Osteoblast (primary cell): Measurements from ENCODE around the gene RAMP1. TPM values are rescaled to one million over a fixed set of nuclear protein-coding genes. Genes with fewer than 3 reads are reported as not detected.
A peak's percentile ranks its signal among the peaks of the same experiment; 100 is the strongest.

Experiments
- DNase-seq: peaks from one replicate; pipeline ENCODE4 v3.0.0; 2011; ENCODE audit warnings: low spot score, mixed read lengths; ENCODE audit not compliant: insufficient read length; ENCODE audit errors: missing footprints
- H2AFZ ChIP-seq: 2 replicates; pipeline ENCODE4 v1.6.0; 2011; ENCODE audit warnings: mild to moderate bottlenecking, low read length
- H3K27ac ChIP-seq: 2 replicates; pipeline ENCODE4 v1.5.1; 2011; ENCODE audit warnings: mild to moderate bottlenecking, low read depth, low read length, moderate library complexity
- H3K27me3 ChIP-seq: 2 replicates; pipeline ENCODE4 v1.6.0; 2012; ENCODE audit warnings: mild to moderate bottlenecking, control low read depth, inconsistent platforms, low read length, moderate library complexity; ENCODE audit not compliant: insufficient read depth
- H3K36me3 ChIP-seq: 2 replicates; pipeline ENCODE4 v1.5.1; 2011; ENCODE audit warnings: mild to moderate bottlenecking, low read length, control low read depth, moderate library complexity; ENCODE audit not compliant: insufficient read depth
- H3K4me1 ChIP-seq: 2 replicates; pipeline ENCODE4 v1.5.1; 2011; ENCODE audit warnings: mild to moderate bottlenecking, low read length, control low read depth, moderate library complexity; ENCODE audit not compliant: insufficient read depth
- H3K4me2 ChIP-seq: 2 replicates; pipeline ENCODE4 v1.6.0; 2011; ENCODE audit warnings: mild to moderate bottlenecking, low read length; ENCODE audit not compliant: insufficient read depth
- H3K4me3 ChIP-seq: fragments of 200-600 bp; sonication (generic); 3 replicates; pipeline ENCODE4 v1.5.1; 2012; ENCODE audit warnings: mild to moderate bottlenecking, low read length, inconsistent platforms; ENCODE audit not compliant: insufficient read depth
- H3K79me2 ChIP-seq: 2 replicates; pipeline ENCODE4 v1.6.0; 2012; ENCODE audit warnings: mild to moderate bottlenecking, low read length, control low read depth, inconsistent platforms; ENCODE audit not compliant: insufficient read depth
- H3K9me3 ChIP-seq: 2 replicates; pipeline ENCODE4 v1.5.1; 2011; ENCODE audit warnings: low read depth, low read length, control low read depth
- H4K20me1 ChIP-seq: 2 replicates; pipeline ENCODE4 v1.6.0; 2012; ENCODE audit warnings: mild to moderate bottlenecking, low read length, control low read depth; ENCODE audit not compliant: insufficient read depth
- total RNA-seq: library from RNA; depleted of rRNA; stranded (reverse); fragments of >200 nt; gene quantifications from 2 replicates; pipeline ENCODE4 v1.2.3, GENCODE V29; 2012
- TF ChIP-seq, protein P1 (sequence below): IDR thresholded peaks from 2 replicates; pipeline ENCODE4 v1.5.1; 2011; ENCODE audit warnings: mild to moderate bottlenecking, low read depth, low read length, moderate library complexity; ENCODE audit errors: extremely low read depth

RAMP1 gene
- total RNA-seq, 1 donor: 1.8 TPM

DNA sequence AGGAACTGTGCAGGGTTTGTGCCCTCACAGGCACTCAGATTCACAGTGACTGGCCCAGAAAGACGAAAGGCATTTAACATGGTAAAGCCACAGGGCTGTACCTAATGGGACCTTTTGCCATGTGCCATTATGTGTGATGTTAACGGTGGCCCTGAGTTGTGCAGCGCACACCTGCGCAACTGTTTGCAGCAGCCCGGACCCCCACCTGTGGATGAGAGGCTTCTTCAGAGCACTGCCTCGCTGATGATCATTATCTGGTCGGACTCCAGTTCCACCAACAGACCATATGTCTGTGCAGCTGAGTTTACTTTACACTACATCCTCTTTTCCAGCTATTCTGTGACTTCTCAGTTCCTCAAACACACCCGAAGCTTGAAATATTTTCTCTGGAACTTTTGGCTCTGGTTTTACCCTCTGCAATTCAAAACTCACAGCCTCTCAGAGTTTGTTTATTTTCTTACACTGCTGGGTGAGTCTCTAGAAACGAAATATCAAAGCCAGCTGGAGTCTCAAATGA, 71.8 kb downstream of the RAMP1 start:
- Histone ChIP-seq H3K36me3 (no peaks in the 10 kb centered on the region), H3K27me3 (no peaks in the 10 kb centered on the region), H3K4me1 (peaks cover 6% of the 10 kb centered on the region), H3K79me2 (no peaks in the 10 kb centered on the region), H3K27ac (no peak overlapping the region), H3K4me2 (no peak overlapping the region), H3K4me3 (no peak overlapping the region), H3K9me3 (peaks cover 3% of the 10 kb centered on the region), H4K20me1 (no peaks in the 10 kb centered on the region), H2AFZ (no peak overlapping the region)
- peak; percentile 83 for DNase-seq
- TF ChIP-seq, protein P1, sequence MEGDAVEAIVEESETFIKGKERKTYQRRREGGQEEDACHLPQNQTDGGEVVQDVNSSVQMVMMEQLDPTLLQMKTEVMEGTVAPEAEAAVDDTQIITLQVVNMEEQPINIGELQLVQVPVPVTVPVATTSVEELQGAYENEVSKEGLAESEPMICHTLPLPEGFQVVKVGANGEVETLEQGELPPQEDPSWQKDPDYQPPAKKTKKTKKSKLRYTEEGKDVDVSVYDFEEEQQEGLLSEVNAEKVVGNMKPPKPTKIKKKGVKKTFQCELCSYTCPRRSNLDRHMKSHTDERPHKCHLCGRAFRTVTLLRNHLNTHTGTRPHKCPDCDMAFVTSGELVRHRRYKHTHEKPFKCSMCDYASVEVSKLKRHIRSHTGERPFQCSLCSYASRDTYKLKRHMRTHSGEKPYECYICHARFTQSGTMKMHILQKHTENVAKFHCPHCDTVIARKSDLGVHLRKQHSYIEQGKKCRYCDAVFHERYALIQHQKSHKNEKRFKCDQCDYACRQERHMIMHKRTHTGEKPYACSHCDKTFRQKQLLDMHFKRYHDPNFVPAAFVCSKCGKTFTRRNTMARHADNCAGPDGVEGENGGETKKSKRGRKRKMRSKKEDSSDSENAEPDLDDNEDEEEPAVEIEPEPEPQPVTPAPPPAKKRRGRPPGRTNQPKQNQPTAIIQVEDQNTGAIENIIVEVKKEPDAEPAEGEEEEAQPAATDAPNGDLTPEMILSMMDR: no peak

DNA sequence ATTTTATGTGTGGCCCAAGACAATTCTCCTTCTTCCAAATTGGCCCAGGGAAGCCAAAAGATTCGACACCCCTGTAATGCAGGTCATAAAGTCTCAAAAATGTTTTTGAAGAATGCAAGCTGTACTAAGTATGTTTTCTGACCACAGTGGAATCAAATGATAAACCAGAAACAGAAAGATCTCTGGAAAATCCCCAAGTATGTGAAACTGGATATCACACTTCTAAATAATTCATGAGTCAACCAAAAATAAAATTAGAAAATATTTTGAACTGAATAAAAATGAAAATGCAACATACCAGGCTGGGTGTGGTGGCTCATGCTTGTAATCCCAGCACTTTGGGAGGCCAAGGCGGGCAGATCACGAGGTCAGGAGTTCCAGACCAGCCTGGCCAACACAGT, 73.3 kb downstream of the RAMP1 start:
- DNase-seq: peak; percentile 90

DNA sequence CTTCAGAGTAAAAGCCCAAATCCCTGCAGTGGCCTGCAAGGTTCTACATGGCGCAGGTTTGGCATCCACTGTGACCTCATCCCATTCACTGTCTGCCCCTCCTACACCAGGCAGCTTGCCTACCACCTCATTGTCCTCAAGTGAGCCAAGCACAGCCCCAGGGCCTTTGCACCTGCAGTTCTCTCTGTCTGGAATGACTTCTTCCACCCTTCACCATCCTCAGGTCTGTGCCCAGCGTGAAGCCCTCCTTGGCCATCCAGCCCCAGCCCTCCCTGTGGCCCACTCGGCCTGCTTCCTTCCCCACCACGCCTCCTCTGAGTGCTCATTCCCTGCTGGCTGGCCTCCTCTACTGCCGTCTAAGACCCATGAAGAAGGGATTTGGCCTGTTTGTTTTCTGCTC, 74.8 kb downstream of the RAMP1 start:
- peaks cover 6% of the 10 kb centered on the region for H3K4me1 ChIP-seq
- DNase-seq: peak; percentile 57
- TF ChIP-seq, protein P1: no peak
- no peak overlapping the region for H3K4me3 ChIP-seq
- H3K27ac ChIP-seq: no peak overlapping the region
- no peaks in the 10 kb centered on the region for H3K36me3 ChIP-seq
- H4K20me1 ChIP-seq: no peaks in the 10 kb centered on the region
- no peak overlapping the region for H2AFZ ChIP-seq
- no peaks in the 10 kb centered on the region for H3K79me2 ChIP-seq
- H3K9me3 ChIP-seq: peaks cover 3% of the 10 kb centered on the region
- H3K27me3 ChIP-seq: no peaks in the 10 kb centered on the region
- no peak overlapping the region for H3K4me2 ChIP-seq

More for the DNA sequence above, 73.3 kb downstream of the RAMP1 start:
- TF ChIP-seq, protein P1: no peak
- peaks cover 3% of the 10 kb centered on the region for H3K9me3 ChIP-seq
- no peak overlapping the region for H3K27ac ChIP-seq
- no peaks in the 10 kb centered on the region for H3K27me3 ChIP-seq
- no peak overlapping the region for H3K4me2 ChIP-seq
- H4K20me1 ChIP-seq: no peaks in the 10 kb centered on the region
- no peak overlapping the region for H3K4me3 ChIP-seq
- H3K36me3 ChIP-seq: no peaks in the 10 kb centered on the region
- peaks cover 6% of the 10 kb centered on the region for H3K4me1 ChIP-seq
- H2AFZ ChIP-seq: no peak overlapping the region
- H3K79me2 ChIP-seq: no peaks in the 10 kb centered on the region

DNA sequence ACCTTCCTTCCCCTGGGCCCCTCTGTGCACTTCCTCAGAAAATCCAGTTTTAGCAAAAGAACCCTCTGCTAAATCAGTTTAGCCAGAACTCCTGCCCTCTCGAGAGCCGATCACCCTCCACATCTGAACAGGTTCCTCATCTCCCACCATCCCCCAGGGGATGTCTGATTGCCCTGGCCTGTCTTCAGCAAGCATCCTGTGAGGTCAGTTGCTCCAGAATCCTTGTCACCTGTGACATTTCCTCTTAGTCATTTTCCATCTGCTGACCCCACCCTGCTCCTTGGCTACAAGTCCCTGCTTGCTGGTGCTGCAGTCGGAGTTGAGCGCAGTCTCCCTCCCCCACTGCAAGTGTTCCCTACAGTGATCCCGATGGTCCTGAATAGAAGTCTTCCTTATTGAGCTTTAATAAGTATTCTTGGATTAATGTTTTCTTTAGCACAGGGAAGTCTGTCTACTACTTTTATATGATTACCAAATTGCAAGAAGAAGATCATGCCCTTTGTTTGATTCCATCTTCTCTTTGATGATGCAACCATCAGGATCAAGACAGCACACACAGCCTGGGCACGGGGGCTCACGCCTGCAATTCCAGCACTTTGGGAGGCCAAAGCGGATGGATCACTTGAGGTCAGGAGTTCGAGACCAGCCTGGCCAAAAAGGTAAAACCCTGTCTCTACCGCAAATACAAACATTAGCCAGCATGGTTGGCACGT, 76.5 kb downstream of the RAMP1 start:
- Histone ChIP-seq H3K4me2 (no peak overlapping the region), H3K79me2 (no peaks in the 10 kb centered on the region), H2AFZ (no peak overlapping the region), H3K36me3 (no peaks in the 10 kb centered on the region), H3K27ac (no peak overlapping the region), H3K4me1 (peaks cover 6% of the 10 kb centered on the region), H3K27me3 (no peaks in the 10 kb centered on the region), H3K9me3 (no peaks in the 10 kb centered on the region), H4K20me1 (no peaks in the 10 kb centered on the region), H3K4me3 (no peak overlapping the region)
- DNase-seq: no peak
- TF ChIP-seq, protein P1: no peak
